HG03442 (cell line): ENCODE measurements around the gene SCAANT1.

Experiments
- ATAC-seq: cut with Tn5 transposase; IDR thresholded peaks from one replicate; pipeline ENCODE4 v1.9.1; 2021; ENCODE audit warnings: mild to moderate bottlenecking, moderate library complexity; ENCODE audit not compliant: unreplicated experiment

Gene SCAANT1

GRCh38 chr3:63864008-63864964 lies 47.9 kb downstream of the SCAANT1 start:
- peak; percentile 33 for ATAC-seq

DNA sequence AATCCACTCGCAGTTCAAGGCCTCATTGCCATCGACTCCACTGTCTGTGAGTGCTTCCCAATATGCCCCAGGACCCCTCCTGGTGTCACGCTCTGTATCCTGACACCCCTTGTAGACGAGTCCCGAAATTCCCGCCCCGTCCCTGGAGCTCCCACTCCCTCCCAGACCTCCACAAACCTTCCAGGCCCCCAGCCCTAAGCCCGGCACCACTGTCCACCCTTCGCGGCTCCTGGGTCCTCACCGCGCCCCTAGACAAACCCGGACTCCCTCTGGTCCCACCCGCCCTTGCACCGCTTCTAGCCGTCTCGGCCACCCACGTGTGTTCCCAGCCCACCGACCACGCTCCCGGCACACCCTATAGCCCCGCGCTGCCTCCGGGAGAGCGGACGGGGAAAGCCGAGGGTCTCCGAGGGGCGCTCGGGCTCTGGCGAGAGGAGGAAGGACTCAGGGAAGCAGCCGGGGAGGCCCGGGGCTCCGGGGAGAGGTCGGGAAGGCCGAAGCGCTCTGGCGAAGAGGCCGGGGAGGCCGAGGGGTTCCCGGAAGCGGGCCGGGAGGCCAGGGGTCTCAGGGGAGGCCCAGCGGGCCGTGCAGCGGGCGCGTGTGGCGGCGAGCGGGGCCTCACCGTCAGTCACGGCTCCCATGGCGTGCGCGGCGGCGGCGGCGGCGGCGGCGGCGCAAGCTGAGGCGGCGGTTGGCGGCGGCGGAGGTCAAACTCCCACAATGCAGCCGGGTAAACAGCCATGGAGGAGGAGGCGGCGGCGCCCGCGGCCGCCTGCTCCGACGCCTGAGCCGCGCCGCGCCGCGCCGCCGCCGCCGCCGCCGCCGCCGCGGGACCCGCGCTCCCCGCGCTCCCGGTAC lies 48.8 kb downstream of the SCAANT1 start, which contains the start of the genes ATXN7 and THOC7:
Gene ATXN7, plus strand, starts transcription at position 718 of the 858 bp plus-strand sequence. CDS start 48,732 bp downstream, outside the sequence.
Gene THOC7, minus strand, starts transcription at position 656 of the 858 bp plus-strand sequence. Its CDS starts 15 bp downstream, at position 641.
- ATAC-seq = peak; percentile 71

DNA sequence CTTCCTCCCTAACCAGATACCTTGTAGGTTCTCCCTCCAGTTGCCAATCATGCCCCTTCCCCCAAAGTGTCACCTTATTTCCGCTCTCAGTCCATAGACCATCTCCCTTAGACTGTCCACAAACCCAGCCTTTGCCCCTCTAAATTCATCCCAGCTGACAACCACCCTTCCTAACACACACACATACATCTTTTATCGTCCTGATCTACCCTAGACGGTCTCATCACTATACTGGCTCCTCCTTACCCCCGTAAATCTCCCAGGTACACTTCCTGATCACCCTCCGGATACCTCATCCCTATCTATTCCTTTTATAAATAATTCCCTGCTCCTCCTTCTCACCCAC lies 49.4 kb downstream of the SCAANT1 start:
- ATAC-seq = peak; percentile 2
